ENCODE measurements around the gene CRABP1.

CRABP1 gene

DNA sequence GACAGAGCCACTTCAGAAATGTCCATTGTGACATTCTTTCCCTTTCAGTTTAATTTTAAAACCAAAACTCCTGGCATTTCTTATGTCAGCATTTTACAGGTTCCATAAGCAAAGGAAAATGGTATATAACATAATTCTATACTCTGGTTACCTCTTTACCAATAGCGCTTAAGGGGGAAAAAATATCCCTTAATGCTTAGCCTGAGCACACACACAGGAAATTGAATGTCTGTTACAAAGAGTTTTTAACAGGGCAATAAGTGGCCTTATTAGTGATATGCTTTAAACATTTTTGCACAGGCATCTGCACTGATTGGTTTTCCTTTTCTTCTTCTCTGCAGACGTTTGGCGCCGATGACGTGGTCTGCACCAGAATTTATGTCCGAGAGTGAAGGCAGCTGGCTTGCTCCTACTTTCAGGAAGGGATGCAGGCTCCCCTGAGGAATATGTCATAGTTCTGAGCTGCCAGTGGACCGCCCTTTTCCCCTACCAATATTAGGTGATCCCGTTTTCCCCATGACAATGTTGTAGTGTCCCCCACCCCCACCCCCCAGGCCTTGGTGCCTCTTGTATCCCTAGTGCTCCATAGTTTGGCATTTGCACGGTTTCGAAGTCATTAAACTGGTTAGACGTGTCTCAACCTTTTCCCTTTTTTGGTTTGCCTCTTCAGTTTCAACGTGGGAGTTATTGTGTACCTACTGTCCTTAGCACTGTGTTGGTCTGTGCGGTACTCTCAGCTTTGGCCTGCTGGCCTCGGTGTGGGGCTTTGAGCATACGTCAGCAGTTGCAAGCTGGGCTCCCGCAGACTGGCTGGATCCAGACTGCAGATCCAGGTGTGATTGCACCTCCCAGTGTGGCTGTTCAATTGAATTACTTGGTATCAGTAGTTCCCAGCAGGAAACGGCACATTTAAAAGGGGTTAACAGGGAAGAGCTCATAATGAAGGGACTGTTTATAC lies 7.7 kb downstream of the CRABP1 start:
- no peak for DNase-seq (ENCODE audit: low read depth, low spot score)

DNA sequence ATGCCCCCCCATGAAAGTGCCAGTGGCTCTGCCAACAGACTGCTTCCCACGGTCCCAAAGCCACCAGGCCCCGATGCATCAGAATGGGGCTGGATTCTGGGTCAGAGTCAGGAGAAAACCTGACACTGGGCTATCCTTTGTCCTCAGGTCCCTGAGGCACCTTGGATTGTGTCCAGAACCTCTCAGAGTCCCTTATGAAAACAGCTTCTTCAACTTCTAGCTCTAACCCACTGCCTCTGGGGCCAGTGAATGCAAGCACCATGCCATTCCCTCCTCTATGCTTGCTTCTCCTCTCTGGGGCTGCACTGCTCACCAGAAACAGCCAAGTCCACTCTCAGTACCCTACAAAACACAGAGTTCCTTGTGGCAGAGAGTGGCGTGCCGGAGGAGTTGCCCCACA lies 9.9 kb downstream of the CRABP1 start:
- no peak for DNase-seq (ENCODE audit: low read depth, low spot score)

DNA sequence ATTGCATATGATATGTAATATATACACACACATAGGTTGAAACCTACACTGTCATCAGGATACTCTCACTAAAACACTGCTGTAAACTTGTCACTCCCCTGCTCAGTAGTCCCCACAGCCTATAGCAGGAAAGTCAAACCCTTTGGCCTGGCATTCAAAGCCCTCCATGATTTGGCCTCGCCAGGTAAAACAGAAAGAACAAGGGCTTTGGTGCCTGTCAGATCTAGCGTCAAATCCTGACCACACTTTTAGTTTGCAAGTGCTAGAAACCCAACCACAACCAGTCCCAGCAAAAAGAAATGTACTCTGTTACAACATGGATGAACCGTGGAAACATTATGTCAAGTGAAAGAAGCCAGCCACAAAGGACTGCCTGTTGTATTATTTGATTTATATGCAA lies 11.4 kb downstream of the CRABP1 start:
- DNase-seq (ENCODE audit: low read depth, low spot score) = no peak

DNA sequence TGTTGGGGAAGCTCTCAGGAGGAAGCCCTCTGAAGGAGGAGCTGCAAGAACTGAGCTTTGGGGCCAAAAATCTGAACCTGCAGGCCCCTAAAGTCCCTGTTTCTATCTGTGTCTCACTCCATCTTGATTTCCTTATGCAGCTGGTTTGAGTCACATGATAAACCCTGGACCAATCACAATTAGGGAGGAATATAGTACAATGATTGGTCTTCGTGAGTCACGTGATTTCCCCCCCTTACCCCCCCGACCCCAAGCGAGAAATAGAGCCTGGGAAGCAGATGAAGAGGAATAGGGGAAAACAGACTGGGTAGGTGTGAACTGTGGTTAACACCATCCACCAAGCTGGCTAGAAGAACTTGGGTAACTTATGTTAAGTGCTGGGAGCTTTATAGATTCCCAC lies 12.9 kb downstream of the CRABP1 start:
- no peak for DNase-seq (ENCODE audit: low read depth, low spot score)

DNA sequence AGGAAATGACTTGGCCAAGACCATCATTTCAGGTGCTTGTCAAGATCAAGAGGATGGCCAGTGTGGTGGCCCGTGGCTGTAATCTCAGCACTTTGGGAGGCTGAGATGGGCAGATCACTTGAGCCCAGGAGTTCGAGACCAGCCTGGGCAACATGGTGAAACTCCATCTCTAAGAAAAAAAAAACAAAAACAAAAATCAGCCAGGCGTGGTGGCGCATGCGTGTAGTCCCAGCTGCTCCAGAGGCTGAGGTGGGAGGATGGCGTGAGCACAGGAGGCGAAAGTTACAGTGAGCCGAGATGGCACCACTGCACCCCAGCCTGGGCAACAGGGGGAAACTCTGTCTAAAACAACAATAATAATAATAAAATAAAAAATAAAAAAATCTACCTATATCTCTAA lies 15.0 kb downstream of the CRABP1 start:
- DNase-seq (ENCODE audit: low read depth, low spot score) = no peak

DNA sequence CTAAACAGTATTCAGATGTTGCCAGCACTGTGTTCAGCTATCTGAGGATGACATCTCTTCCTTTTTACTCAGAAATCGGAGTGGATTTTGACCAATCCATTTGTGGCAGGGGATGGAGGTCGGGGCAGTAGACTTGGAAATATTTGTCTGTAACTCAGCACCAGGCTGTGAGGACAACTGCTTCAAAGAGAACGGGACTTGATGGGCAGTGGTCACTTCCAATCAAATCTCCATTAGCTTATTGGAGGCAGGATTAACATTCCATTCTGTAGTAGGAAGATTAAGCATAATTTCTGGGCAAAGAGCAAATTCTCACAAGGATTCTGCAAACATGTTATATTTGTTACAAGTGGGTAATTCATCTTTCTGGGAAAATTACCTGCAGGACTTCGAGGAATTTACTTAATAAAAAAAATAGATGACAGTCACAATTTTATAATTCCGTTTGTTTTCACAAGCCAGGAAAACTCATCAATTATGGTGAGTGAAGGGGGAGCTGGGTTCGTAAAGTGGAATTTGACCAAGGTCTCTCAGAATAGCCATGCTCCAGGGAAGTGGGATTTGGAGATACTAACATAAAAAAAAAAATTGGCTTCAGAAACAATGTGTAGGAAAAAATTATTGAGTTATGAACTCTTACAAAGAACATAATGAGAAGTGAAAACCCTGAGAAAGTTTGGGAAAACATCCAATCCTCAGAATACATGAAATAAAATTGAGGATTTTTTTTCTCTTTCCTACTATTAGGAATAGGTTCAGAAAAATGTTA lies 18.1 kb downstream of the CRABP1 start:
- DNase-seq (ENCODE audit: low read depth, low spot score) = no peak

DNA sequence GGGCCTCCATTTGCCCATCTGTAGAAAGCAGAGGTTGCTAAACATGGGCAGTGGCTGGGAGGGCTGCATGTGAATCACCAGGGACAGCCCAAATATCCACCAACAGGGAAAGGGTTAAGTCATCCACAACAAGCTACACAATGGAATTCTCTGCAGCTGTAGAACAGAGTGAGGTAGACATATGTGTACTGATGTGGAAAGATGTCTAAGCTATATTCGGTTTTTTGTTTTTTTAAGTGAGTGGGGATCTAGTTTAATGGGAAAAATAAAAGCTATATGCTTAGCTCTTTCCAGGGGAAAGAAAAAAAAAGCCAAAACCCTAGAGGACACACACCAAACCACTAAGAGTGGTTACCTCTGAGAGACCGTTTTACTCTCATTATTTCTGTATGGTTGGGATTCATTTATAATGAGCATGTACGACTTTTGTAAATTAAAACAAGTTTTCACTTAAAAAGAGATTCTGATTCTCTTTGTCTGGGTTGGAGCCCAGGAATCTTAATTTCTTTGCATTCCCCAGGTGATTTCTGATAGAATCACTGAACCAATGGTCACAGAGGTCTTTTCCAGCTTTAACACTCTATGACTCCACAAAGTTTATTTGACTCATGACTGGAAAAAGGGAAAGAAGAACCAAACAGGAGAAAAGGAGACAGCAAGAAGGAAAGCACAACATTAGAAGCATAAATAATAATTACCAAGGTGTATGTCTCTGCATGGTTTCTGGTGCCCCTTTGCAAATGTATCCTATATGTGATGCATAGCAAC lies 19.1 kb downstream of the CRABP1 start:
- no peak for DNase-seq (ENCODE audit: low read depth, low spot score)

DNA sequence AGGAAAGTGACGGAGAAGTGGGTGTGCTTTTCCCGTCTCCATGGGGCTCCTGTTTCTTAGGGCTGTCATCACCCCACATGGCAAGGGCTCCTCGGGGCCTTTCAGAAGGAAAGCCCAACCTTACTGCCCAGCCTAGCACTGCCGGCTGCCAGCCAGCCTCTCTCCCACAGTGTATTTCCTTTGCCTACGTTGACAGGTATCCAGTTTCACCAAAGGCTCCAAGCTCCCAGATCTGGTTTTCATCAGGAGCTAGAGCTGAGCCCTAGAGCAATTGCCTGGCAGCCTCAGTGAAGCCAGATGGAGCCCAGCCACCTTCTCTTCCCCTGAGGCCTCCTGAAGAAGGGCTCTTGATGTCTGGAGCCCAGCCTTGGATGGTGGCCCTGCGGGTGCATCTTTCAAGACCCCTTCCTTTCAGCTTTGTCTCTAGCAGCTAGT lies 20.2 kb downstream of the CRABP1 start:
- no peak for DNase-seq (ENCODE audit: low read depth, low spot score)

DNA sequence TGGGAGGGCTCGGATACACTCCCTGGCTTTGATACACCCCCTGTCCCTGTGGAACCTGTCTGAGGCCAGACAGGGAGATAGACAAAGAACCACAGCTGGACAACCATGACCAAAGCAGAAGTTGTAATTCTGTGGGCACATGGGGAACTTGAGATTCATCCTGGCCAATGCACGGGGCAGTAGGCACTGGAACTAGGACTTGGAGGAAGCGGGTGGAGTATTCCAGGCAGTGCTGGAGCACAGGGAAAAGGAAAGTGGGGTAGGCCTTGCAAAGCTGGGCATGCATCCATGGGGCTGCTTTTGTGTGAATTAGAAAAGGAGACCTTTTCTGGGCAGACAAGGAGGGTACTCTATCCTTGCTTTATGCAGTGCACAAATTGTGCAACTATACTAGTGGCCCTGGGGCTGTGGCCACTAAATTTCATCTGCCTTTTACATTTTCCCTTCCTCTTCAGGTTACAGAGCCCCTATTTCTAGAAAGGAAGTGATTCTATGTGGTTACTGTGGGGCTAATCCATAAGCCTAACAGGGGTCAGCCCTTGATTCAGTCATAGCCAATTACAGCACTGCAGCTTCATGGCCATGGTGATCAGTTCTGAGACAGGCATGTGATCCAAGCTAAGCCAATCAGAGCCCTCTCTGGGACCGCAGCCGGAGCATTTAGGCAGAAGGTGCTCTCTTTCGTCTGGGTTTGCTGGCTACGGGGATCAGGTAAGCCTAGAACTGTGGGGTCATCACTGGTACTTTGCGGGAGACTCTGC lies 21.0 kb downstream of the CRABP1 start:
- DNase-seq (ENCODE audit: low read depth, low spot score) = no peak

DNA sequence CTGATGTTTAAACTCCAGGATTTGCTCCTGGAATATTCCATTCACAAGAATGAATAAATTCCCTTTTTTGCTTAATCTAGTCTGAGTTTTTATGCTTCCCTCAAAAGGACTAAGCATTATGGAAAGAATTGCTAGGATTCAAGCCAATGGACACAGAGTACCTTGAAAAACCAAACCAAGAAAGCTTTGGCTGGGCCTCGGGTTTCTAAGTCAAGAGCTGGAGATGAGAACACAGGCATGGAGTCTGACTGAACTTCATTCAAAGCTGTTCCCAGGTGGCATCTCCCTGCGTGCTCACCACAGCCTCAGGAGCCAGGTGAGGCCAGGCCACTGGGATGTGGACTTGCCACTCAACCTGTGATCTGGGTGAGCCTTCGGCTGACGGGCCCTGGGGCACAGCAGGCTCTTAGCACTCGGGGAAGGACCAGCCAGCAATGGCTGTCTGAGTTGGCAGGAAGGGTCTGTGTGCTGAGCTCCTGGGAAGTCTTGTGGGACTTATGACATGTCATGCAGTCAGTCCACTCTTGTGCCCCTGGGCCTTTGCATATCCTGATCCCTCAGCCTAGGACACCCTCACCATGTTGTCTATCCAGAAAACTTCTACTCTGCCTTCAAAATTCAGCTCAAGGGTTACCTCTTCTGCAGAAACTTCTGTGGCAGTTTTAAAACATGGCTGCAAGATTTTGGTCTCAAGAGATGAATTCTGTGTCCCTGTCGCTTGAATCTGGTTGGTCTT lies 21.8 kb downstream of the CRABP1 start:
- no peak for DNase-seq (ENCODE audit: low read depth, low spot score)

DNA sequence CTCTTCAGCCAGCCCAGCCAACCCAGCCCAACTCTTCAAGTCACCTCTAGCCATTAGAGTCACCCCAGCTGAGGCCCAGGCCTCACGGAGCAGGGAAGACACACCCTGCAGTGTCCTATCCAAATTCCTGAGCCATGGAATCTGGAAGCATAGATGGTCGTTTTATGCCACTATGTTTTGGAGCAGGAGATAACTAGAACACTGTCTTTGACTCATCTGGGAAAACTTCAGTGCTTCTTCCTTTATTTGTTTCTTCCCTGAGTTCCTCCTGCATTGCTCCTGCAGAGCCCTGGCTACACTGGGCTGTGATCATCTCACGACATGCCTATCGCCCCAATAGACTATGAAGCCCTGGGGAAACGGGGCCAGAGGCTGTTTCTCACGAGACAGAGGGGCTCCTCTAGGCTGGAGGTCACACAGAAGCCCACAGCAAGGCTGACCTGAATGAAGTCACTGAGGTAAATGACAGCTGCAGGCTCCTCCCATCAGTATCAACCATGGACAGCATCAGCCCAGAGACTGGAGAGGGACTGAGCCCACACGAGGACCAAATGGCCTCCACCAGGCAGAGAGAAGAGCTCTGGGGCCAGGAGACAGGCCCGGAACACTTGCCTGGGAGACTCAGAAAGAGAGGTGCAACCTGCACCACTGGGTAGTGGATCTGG lies 22.7 kb downstream of the CRABP1 start:
- no peak for DNase-seq (ENCODE audit: low read depth, low spot score)

DNA sequence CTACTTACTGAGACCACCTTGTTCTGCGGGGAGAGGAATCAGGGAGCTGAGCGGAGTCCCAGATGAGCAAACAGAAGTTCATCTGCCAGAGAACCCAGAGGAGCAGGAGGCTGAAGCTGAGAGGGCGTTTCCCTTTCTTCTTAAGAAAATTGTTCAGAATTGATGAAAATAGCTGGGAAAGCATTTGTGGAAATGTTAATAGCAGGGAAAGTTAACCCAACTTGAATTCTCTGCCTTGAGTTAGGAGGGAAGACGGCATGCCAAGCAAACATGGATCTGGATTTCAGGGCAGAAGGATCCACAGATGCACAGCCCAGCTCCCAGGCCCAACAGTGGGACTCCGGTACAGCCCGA lies 23.2 kb downstream of the CRABP1 start:
- no peak for DNase-seq (ENCODE audit: low read depth, low spot score)

DNA sequence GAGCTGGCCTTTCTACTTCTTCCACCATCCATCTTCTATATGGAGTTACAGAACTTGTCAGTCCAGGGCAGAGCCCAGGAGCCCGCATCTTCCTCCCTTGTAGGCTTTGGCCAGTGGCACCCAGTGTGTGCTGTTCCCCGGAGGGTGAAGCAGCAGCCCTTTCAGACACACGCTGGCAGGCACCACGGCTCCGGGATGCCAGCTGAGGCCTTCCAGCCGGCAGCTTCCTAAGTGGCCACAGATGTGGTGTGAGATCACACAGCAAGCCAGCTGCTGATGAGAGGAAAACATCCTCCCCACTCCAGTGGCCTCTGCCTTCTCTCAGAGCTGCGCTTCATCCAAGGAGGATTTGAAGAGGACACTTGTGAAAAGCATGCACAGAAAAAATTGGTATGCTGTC lies 24.1 kb downstream of the CRABP1 start:
- DNase-seq (ENCODE audit: low read depth, low spot score) = no peak

DNA sequence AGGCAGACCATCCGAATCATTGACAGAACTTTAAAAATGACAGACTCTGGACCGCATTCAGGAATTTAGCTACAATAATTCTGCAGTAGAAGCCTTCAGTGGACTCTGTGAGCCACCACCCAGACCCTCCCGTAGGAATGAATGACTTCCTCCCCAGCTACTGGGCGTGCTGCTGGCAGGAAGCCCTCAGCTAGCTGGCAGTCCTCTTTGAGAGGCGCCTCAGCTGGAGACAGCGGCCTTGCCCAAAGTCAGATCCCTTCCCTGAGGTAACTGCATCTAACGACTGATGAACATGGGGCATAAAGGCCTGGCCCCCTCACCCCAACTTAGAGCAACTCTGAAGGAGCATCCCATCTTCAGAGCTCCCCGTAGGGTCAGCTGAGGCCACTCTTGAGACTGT lies 25.8 kb downstream of the CRABP1 start:
- no peak for DNase-seq (ENCODE audit: low read depth, low spot score)

DNA sequence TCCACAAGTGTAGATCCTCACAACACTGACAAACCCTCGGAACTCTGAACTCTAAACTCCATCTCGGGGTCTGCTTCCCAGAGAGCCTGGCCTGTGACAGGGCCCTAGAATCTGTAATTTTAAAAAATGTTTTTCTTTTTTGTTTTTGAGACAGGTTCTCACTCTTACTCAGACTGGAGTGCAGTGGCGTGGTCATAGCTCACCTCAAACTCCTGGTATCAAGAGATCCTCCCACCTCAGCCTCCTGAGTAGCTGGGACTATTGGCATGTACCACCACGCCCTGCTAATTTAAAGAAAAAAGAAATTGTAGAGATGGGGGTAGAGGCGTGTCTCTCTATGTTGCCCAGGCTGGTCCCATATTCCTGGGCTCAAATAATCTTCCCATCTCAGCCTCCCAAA lies 26.2 kb downstream of the CRABP1 start:
- no peak for DNase-seq (ENCODE audit: low read depth, low spot score)

DNA sequence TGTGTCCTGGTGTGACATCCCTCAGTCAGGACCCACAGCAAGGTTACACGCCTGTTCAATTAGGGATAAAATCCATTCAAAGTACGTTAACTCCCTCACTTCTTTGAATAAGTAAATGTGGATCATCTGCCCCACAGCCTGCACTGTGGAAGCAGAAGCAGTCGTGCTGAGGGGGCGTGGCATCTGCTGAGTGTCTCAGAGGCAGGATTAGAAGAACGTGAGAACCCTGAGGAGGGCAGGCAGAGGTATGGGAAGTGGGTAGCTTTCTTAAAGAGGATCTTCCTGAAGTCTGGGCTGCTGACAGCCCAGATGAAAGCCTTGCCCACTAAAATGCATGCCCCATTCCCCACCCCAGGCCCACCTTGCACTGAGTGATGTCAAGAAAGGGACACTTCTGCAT lies 28.5 kb downstream of the CRABP1 start:
- no peak for DNase-seq (ENCODE audit: low read depth, low spot score)

DNA sequence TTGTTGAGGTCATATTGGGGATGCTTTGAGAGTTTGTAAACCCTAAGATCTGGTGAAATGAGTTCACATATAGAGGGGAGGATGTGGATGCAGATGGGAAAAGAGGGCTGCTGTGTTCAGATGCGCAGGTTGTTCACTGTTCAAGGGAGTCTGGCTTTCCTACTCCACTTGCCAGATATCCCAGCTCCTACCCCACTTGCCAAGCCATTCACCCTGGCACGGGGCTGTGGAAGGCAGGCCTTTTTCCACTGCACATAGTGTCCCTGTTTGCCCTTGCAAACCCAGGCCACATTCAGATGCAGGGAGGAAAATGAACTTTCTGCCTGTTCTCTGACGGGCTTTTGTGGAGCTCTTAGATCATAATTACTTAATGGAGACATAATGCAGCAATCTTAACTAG lies 29.0 kb downstream of the CRABP1 start:
- no peak for DNase-seq (ENCODE audit: low read depth, low spot score)

DNA sequence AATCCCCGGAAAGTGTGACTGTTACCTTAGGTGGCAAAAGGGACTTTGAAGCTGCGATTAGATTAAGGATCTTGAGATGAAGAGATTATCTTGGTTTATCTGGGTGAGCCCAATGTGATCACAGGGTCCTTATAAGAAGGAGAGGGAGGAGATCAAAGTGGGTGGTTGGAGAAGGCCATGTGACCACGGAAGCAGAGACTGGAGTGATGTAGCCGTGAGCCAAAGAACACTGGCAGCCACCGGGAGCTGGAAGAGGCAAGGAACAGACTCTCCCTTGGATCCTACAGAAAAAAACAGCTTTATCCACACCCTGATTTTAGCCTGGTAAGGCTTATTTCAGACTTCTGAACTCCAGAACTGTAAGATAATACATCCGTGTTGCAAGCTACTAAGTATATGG lies 29.9 kb downstream of the CRABP1 start:
- DNase-seq (ENCODE audit: low read depth, low spot score) = no peak

DNA sequence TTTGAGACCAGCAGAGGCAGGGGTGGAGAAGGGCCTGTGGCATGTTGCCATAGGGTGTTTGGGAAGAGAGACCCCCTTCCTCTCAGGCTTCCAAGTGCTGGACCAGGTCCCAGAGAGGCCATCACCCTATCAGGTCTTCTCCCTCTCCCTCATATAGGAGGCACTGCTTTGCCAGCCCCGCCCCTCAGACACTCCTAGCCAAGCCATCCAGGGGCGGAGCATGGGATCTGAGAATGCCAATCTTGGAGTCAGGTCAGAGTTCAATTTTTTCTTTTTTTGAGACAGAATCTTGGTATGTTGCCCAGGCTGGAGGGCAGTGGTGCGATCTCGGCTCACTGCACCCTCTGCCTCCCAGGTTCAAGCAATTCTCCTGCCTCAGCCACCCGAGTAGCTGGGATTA lies 32.7 kb downstream of the CRABP1 start:
- DNase-seq (ENCODE audit: low read depth, low spot score) = no peak
